Erythroblast (primary cell): Measurements from ENCODE around the gene GAS6.

Source experiments
- DNase-seq, 2 experiments: peaks; one replicate each; lab custom pipeline; 2025; lab: John Stamatoyannopoulos, UW
- GATA1 ChIP-seq: IDR thresholded peaks from 2 replicates; pipeline ENCODE4 v1.6.1; 2011; ENCODE audit warnings: low read depth, mild to moderate bottlenecking, control low read depth, low read length, moderate library complexity
- POLR2A ChIP-seq: IDR thresholded peaks from 2 replicates; pipeline ENCODE4 v1.6.1; 2011; ENCODE audit warnings: mild to moderate bottlenecking, low read length

Gene GAS6

GRCh38 chr13:113823771-113824170 lies 40.1 kb downstream of the GAS6 start:
- no peak for TF ChIP-seq POLR2A
- no peak for DNase-seq

GRCh38 chr13:113822956-113823744 lies 40.7 kb downstream of the GAS6 start:
- no peak for DNase-seq
- no peak for TF ChIP-seq GATA1
- TF ChIP-seq POLR2A = no peak

- TF ChIP-seq POLR2A = no peak
- TF ChIP-seq GATA1 = no peak
- no peak for DNase-seq
These were observed 41.6 kb downstream of the GAS6 start for GRCh38 chr13:113822266-113822665.

- no peak for TF ChIP-seq GATA1
- TF ChIP-seq POLR2A = no peak
- no peak for DNase-seq
These were observed 42.0 kb downstream of the GAS6 start for GRCh38 chr13:113821847-113822246.

GRCh38 chr13:113820813-113821651 lies 42.8 kb downstream of the GAS6 start:
- TF ChIP-seq POLR2A = no peak
- TF ChIP-seq GATA1 = no peak
- peak; percentile 14 to 21 for DNase-seq

GRCh38 chr13:113819731-113820715 lies 43.9 kb downstream of the GAS6 start:
- TF ChIP-seq GATA1 (no peak), POLR2A (no peak)
- no peak for DNase-seq

- no peak for DNase-seq
- TF ChIP-seq POLR2A (no peak), GATA1 (no peak)
These were observed 44.5 kb downstream of the GAS6 start for GRCh38 chr13:113819341-113819730.

GRCh38 chr13:113818700-113819295 lies 45.1 kb downstream of the GAS6 start:
- DNase-seq = no peak
- no peak for TF ChIP-seq GATA1
- no peak for TF ChIP-seq POLR2A

GRCh38 chr13:113817860-113818691 lies 45.8 kb downstream of the GAS6 start:
- DNase-seq = no peak
- TF ChIP-seq GATA1 = no peak
- no peak for TF ChIP-seq POLR2A

GRCh38 chr13:113816946-113817859 lies 46.7 kb downstream of the GAS6 start:
- peak; percentile 79 to 82 for DNase-seq
- no peak for TF ChIP-seq POLR2A
- TF ChIP-seq GATA1 = no peak

- TF ChIP-seq GATA1 (no peak), POLR2A (no peak)
- DNase-seq = no peak
These were observed 47.5 kb downstream of the GAS6 start for GRCh38 chr13:113816254-113816929.
